BJ (cell line): ENCODE measurements around the gene ERO1A. TPM values are rescaled to one million over a fixed set of nuclear protein-coding genes. Genes with fewer than 3 reads are reported as not detected.

Experiments
- CTCF ChIA-PET: fragments of 350-600 bp; formaldehyde crosslinking; extraction: SDS; loops from one replicate; lab custom pipeline; 2021; ENCODE audit warnings: antibody characterized with exemption, inconsistent platforms; lab: Yijun Ruan, JAX
- POLR2A ChIA-PET: fragments of 300-600 bp; sonication (Branson Sonifier 250); formaldehyde crosslinking; extraction: SDS; loops from one replicate; lab custom pipeline; 2021; ENCODE audit warnings: antibody characterized with exemption; lab: Charles Lee
- DNase-seq: peaks from one replicate; pipeline ENCODE4 v3.0.0-alpha.2; 2011; ENCODE audit warnings: low read depth
- H3K27me3 ChIP-seq: 2 replicates; pipeline ENCODE4 v1.6.0; 2011; ENCODE audit warnings: low read length; ENCODE audit not compliant: control insufficient read depth, insufficient read depth
- H3K36me3 ChIP-seq: 2 replicates; pipeline ENCODE4 v1.5.1; 2011; ENCODE audit warnings: low read length; ENCODE audit not compliant: control insufficient read depth, insufficient read depth
- H3K4me3 ChIP-seq: 2 replicates; pipeline ENCODE4 v1.5.1; 2011; ENCODE audit warnings: low read depth, mild to moderate bottlenecking, control low read depth, low read length
- polyA plus RNA-seq: library from polyadenylated mRNA; depleted of rRNA; stranded (reverse); fragments of >200 nt; gene quantifications from 2 replicates; pipeline ENCODE4 v1.2.3, GENCODE V29; 2011; rRNA removed
- TF ChIP-seq, protein P1 (sequence below): IDR thresholded peaks from 2 replicates; pipeline ENCODE4 v1.5.1; 2011; ENCODE audit warnings: low read depth, mild to moderate bottlenecking, control low read depth, inconsistent platforms, low read length, moderate library complexity; ENCODE audit not compliant: insufficient read depth

ERO1A gene
- polyA plus RNA-seq, 1 experiment: 21.0 TPM

DNA sequence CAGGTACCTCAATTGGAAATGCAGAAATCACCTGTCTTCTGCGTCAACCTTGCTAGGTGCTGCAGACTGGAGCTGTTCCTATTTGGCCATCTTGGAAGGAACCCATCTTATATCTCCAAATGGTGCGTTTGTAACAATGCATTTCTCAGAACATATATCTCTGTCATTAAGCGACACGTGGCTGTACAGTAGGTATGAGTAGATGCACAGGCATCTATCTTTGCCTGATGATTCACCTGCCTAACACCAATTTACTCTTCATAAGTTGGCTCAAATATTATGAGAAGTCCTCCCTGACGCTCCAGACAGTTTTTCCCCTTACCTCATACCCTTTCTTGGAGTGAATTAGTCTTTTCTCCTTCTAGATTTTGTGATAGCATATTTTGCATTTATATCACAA lies 98.5 kb downstream of the ERO1A start:
- CTCF ChIA-PET: no interaction called here
- TF ChIP-seq, protein P1, sequence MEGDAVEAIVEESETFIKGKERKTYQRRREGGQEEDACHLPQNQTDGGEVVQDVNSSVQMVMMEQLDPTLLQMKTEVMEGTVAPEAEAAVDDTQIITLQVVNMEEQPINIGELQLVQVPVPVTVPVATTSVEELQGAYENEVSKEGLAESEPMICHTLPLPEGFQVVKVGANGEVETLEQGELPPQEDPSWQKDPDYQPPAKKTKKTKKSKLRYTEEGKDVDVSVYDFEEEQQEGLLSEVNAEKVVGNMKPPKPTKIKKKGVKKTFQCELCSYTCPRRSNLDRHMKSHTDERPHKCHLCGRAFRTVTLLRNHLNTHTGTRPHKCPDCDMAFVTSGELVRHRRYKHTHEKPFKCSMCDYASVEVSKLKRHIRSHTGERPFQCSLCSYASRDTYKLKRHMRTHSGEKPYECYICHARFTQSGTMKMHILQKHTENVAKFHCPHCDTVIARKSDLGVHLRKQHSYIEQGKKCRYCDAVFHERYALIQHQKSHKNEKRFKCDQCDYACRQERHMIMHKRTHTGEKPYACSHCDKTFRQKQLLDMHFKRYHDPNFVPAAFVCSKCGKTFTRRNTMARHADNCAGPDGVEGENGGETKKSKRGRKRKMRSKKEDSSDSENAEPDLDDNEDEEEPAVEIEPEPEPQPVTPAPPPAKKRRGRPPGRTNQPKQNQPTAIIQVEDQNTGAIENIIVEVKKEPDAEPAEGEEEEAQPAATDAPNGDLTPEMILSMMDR: no peak
- POLR2A ChIA-PET: no interaction called here
- Histone ChIP-seq H3K36me3 (no peaks in the 10 kb centered on the region), H3K27me3 (no peaks in the 10 kb centered on the region), H3K4me3 (no peak overlapping the region)
- no peak for DNase-seq

DNA sequence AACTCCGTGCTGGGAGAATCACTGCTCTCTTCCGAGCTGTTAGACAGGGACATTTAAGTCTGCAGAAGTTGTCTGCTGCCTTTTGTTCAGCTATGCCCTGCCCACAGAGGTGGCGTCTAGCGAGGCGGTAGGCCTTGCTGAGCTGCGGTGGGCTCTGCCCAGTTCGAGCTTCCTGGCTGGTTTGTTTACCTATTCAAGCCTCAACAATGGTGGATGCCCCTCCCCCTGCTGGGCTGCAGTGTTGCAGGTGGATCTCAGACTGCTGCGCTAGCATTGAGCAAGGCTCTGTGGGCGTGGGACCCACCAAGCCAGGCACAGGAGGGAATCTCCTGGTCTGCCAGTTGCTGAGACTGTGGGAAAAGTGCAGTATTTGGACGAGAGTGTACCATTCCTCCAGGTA lies 99.0 kb downstream of the ERO1A start:
- ChIA-PET POLR2A (no interaction called here), CTCF (no interaction called here)

DNA sequence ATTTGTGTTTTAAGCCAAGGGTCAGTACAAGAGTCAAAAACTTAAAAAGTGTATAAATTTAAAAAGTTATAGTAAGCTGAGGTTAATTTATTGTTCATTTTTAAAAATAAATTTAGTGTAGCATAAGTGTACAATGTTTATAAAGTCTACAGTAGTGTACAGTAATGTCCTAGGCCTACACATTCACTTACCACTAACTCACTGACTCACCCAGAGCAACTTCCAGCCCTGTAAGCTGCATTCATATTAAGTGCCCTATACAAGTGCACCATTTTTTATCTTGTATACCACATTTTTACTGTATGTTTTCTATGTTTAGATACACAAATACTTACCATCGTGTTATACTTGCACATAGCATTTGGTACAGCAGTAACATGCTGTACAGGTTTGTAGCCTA lies 105.0 kb downstream of the ERO1A start:
- TF ChIP-seq, protein P1: no peak
- Histone ChIP-seq H3K4me3 (no peak overlapping the region), H3K27me3 (no peaks in the 10 kb centered on the region), H3K36me3 (no peaks in the 10 kb centered on the region)
- ChIA-PET POLR2A (no interaction called here), CTCF (no interaction called here)
- DNase-seq: no peak

More for the DNA sequence above, 99.0 kb downstream of the ERO1A start:
- no peaks in the 10 kb centered on the region for H3K27me3 ChIP-seq
- H3K4me3 ChIP-seq: no peak overlapping the region
- H3K36me3 ChIP-seq: no peaks in the 10 kb centered on the region
- TF ChIP-seq, protein P1: no peak
- no peak for DNase-seq

Other genes with a start within 250 kb of the ERO1A start
- gene TXNDC16, start 143.1 kb downstream of the ERO1A start, polyA plus RNA-seq: 1.1 and 2.0 TPM in 2 replicates
- gene GPR137C, start 142.7 kb downstream of the ERO1A start, polyA plus RNA-seq: 0.18 and 0.34 TPM in 2 replicates
- gene PSMC6, start 11.6 kb upstream of the ERO1A start, polyA plus RNA-seq: 28.5 and 87.8 TPM in 2 replicates
- 4.0 and 7.9 TPM in 2 replicates for gene STYX, start 34.6 kb upstream of the ERO1A start, polyA plus RNA-seq
- 19.0 and 31.2 TPM in 2 replicates for gene GNPNAT1, start 96.0 kb upstream of the ERO1A start, polyA plus RNA-seq